ENCODE measurements around the gene ZNF101. TPM values are rescaled to one million over a fixed set of nuclear protein-coding genes. Genes with fewer than 3 reads are reported as not detected.

Gene ZNF101
- total and polyA plus RNA-seq, 9 of the 15 experiments (the other 6 are each of a cell fraction or from before 2014, with no cell fraction given) = 9.6 to 20.3 (median 12.4) TPM

DNA sequence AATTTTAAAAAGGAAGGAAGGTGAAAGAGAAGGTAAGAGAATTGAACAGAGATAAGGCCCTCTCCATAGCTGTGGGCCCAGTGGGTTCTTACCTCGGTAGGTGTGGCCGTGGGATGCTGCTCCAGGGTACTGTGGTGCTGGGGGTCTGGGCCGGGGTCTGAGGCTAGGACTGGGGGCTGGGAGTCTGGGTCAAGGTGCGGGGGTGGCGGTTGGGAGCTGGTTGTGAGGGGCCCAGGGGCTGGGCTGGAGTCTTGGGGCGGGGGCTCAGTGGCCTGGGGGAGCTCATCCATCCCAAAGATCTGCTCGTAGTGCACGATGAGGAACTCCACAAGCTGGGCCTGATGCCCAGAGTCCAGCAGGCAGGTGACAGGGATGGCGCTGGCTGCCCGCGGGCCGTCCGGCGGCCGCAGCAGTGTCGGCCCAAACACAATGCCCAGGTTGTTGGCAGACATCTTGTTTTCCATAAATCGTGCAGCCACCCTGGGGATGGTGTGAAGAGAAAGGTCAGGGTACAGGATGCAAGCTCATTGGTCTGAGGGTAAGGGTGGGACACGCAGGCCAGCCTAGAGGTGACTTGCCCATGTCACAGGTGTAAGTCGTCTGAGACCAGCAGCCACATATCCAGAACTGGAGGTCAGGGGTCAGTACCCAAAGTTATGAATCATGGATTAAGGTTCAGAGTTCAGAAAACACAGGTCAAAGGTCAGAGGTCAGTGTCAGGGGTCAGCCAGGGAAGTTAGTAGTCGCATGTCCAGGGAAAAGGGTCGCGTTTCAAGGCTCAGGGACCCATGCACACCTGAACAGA is 34.7 kb upstream of the ZNF101 start (continued):
- TF ChIP-seq POLR2G (IDR thresholded peaks at IDR 0.05; ENCODE audit: low read depth, low read length) = no peak
- TF ChIP-seq ZNF263 (CRISPR knock-in tag; IDR thresholded peaks at IDR 0.05; ENCODE audit: borderline replicate concordance) = no peak
- peak; percentile 31; the same call in 1 of the 2 replicates for TF ChIP-seq MTA2 (IDR thresholded peaks at IDR 0.05; ENCODE audit: low read depth)
- TF ChIP-seq ZEB2 (IDR thresholded peaks at IDR 0.05) = no peak
- TF ChIP-seq RCOR1 (IDR thresholded peaks at IDR 0.05; ENCODE audit: borderline replicate concordance in 1 of 2, low read depth in 2 of 2, low read length in 2 of 2) = no peak
- TF ChIP-seq YY1 (IDR thresholded peaks at IDR 0.05; ENCODE audit: borderline replicate concordance in 1 of 3, control insufficient read depth in 1 of 3, extremely low read depth in 1 of 3, insufficient read depth in 3 of 3, insufficient read length in 1 of 3, insufficient replicate concordance in 2 of 3, low read depth in 1 of 3, low read length in 2 of 3) = no peak
- no peak for TF ChIP-seq BCOR (IDR thresholded peaks at IDR 0.05)

GRCh38 chr19:19634516-19635312 is 33.9 kb upstream of the ZNF101 start:
- H3K4me2 ChIP-seq (ENCODE audit: insufficient read depth, low read length) = no peak overlapping the region
- H3K4me3 ChIP-seq = no peak overlapping the region
- intact Hi-C loops (cut with micrococcal nuclease) = no loop called here
- peaks cover 0 to 20% of the 10 kb centered on the region in 2 experiments; a peak in 2 of 5 replicates for H3K4me1 ChIP-seq (replicated peaks in 1 of 2; ENCODE audit: control insufficient read depth in 2 of 2, insufficient read depth in 2 of 2, low read length in 2 of 2)
- in situ Hi-C loops (cut with MboI) = loop anchor here (25.0 kb wide), 1 partner anchor 97 kb away; the partner anchor contains the start of genes CILP2 and YJEFN3
- peaks cover 39% of the 10 kb centered on the region; the same call in 2 of the 3 replicates for H3K36me3 ChIP-seq (ENCODE audit: control insufficient read depth, insufficient read depth, low read length)
- ChIA-PET CTCF (ENCODE audit: low intra/inter-chr PET ratio) (no interaction called here), POLR2A (interaction anchor here (0.6 kb wide), 2 partner anchors 44 to 174 kb away, joined by 3 read pairs; no protein-coding TSS in a partner anchor)
- 96% methylated on average over 33 of the region's 36 CpGs for WGBS (ENCODE audit: insufficient coverage, low coverage, missing lambda C conversion rate)
- no peak overlapping the region for H2AFZ ChIP-seq (ENCODE audit: low read depth, low read length)
- no peak overlapping the region for H3K27ac ChIP-seq (ENCODE audit: extremely low read depth, low read depth, low read length)
- no peak for DNase-seq (ENCODE audit: extremely low read depth in 1 of 4, low spot score in 3 of 4)
- no peaks in the 10 kb centered on the region for H4K20me1 ChIP-seq (replicated peaks; ENCODE audit: control insufficient read depth, insufficient read depth, low read length)
- no peaks in the 10 kb centered on the region for H3K27me3 ChIP-seq (ENCODE audit: control insufficient read depth in 2 of 2, insufficient read depth in 2 of 2, low read length in 2 of 2)
- no peaks in the 10 kb centered on the region for H3K9me3 ChIP-seq (replicated peaks; ENCODE audit: control insufficient read depth, insufficient read depth, low read depth, low read length)
- H3K9ac ChIP-seq (ENCODE audit: insufficient read depth in 1 of 2, low read depth in 2 of 2, low read length in 2 of 2) = no peak overlapping the region
- no peak for FAIRE-seq
- ATAC-seq = no peak
- no peak for TF ChIP-seq NR2C2 (CRISPR knock-in tag; IDR thresholded peaks at IDR 0.05)
- peak; percentile 74 for TF ChIP-seq NR2C2 (tag; IDR thresholded peaks at IDR 0.05)
- no peak for TF ChIP-seq LARP7 (IDR thresholded peaks at IDR 0.05)
- no peak for TF ChIP-seq TAL1 (IDR thresholded peaks at IDR 0.05)
- no peaks in the 10 kb centered on the region for H3K79me2 ChIP-seq (ENCODE audit: control insufficient read depth, insufficient read depth, low read length)
- BruUV-seq (replicated peaks) = no TSS peak
- no peaks in the 10 kb centered on the region for H3K9me1 ChIP-seq (ENCODE audit: control insufficient read depth, insufficient read depth, low read length)
